ENCODE data around the gene SIRT3. TPM values are rescaled to one million over a fixed set of nuclear protein-coding genes. Genes with fewer than 3 reads are reported as not detected.

The SIRT3 gene
- total RNA-seq, 2 donors from 2014 or later, result 22.1 to 22.6 TPM

DNA sequence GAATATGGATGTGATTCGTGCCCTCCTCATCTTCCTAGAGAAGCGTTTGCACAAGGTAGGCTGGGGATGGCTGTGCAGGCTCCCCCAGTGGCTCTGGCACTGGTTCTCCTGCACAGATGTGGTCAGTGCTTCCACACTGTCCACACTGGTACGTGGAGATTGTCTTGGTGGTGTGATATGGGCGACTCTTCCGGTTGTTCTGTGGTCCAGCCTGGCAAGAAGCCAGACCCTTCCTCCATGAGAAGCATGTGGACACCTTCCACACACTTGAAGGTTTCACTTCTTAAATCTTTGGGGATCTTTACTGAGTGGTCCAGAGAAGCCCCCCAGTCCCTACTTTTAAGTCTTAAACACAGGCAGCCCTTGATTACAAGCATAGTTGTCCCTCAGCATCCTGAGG is 24.8 kb downstream of the SIRT3 start:
- H3K27me3 ChIP-seq, result no peaks in the 10 kb centered on the region
- no peak overlapping the region for H3K4me3 ChIP-seq
- no peak overlapping the region for H3K27ac ChIP-seq
- H3K36me3 ChIP-seq (replicated peaks in 1 of 2; ENCODE audit: insufficient read depth in 1 of 2, low read depth in 2 of 2), result peaks cover 11 to 36% of the 10 kb centered on the region in 2 donors
- H3K4me1 ChIP-seq, result peaks cover 24% of the 10 kb centered on the region
- DNase-seq (peak in 1 of 4 donors; percentile 3), ATAC-seq (no peak)
- intact Hi-C loops (cut with DNase I), result no loop called here
- TF ChIP-seq, protein P1, sequence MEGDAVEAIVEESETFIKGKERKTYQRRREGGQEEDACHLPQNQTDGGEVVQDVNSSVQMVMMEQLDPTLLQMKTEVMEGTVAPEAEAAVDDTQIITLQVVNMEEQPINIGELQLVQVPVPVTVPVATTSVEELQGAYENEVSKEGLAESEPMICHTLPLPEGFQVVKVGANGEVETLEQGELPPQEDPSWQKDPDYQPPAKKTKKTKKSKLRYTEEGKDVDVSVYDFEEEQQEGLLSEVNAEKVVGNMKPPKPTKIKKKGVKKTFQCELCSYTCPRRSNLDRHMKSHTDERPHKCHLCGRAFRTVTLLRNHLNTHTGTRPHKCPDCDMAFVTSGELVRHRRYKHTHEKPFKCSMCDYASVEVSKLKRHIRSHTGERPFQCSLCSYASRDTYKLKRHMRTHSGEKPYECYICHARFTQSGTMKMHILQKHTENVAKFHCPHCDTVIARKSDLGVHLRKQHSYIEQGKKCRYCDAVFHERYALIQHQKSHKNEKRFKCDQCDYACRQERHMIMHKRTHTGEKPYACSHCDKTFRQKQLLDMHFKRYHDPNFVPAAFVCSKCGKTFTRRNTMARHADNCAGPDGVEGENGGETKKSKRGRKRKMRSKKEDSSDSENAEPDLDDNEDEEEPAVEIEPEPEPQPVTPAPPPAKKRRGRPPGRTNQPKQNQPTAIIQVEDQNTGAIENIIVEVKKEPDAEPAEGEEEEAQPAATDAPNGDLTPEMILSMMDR (IDR thresholded peaks at IDR 0.05), result no peak
- TF ChIP-seq POLR2A (IDR thresholded peaks at IDR 0.05), result no peak
- H3K9me3 ChIP-seq, result no peaks in the 10 kb centered on the region
- WGBS, 2 donors, result 65% methylated on average over 5 of the region's 5 CpGs; no CpG with 5 or more reads in 1 of the 2 donors

DNA sequence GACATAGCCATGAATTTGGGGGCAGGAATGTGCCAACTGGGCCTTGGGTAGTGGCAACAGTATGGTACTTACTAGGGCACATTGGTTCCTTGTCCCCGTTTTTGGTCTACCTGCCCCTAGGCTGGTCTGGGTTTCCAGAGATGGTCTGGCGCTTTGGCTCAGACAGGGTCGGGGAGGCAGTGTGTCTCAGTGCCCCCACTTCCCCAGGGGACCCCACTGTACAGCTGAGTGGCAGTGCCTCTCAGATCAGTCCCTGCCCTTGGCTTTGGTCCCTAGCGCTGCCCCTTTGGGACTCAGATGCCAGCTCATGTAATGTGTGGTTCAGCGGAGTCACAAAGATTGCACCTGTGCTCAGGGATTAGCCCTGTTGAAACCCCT is 25.4 kb downstream of the SIRT3 start:
- intact Hi-C loops (cut with DNase I), result no loop called here
- H3K27me3 ChIP-seq, result no peaks in the 10 kb centered on the region
- no peak for TF ChIP-seq POLR2A (IDR thresholded peaks at IDR 0.05)
- TF ChIP-seq, protein P1 (IDR thresholded peaks at IDR 0.05), result no peak
- H3K27ac ChIP-seq, result no peak overlapping the region
- no peak overlapping the region for H3K4me3 ChIP-seq
- no peaks in the 10 kb centered on the region for H3K9me3 ChIP-seq
- DNase-seq, result no peak
- ATAC-seq, result no peak
- H3K4me1 ChIP-seq, result peaks cover 29% of the 10 kb centered on the region
- peaks cover 11 to 36% of the 10 kb centered on the region in 2 donors for H3K36me3 ChIP-seq (replicated peaks in 1 of 2; ENCODE audit: insufficient read depth in 1 of 2, low read depth in 2 of 2)
- WGBS, 2 donors, result 88 to 100% methylated on average over 2 to 5 of the region's 5 CpGs

DNA sequence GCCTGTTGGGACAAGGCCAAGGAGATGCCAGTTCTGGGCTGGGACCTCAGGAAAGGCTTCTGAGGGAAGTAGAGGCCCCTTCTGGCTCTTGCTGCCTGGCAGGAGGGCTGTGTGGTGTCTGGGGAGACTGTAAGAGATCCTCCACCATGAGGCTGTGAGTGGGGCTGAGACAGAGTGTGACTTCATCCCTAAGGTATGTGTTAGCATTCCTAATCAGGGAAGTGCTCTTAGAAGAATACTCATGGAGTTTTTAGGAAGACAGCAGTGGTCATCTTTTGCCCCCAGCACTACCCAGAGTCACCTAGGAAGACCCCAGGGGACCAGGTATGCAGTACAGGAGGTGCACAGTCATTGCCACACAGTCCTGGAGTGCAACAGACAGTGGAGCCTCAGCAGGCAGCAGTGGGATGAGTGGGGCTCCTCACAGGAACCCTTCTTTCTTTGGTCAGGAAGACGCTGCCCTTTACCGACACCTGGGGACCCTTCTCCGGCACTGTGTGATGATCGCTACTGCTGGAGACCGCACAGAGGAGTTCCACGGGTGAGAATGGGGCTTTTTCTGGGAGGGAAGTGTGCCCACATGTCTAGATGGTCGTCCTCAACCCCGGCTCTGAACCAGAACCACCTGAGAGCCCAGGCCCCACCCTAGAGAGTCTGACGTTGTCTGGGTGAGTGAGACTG is 25.9 kb downstream of the SIRT3 start:
- ATAC-seq, result no peak
- H3K4me1 ChIP-seq, result peaks cover 34% of the 10 kb centered on the region
- no peak for TF ChIP-seq POLR2A (IDR thresholded peaks at IDR 0.05)
- TF ChIP-seq, protein P1 (IDR thresholded peaks at IDR 0.05), result no peak
- peak overlapping the region in 1 of 4 donors; percentile 98 for H3K27ac ChIP-seq
- H3K4me3 ChIP-seq, result no peak overlapping the region
- peaks cover 11 to 36% of the 10 kb centered on the region in 2 donors for H3K36me3 ChIP-seq (replicated peaks in 1 of 2; ENCODE audit: insufficient read depth in 1 of 2, low read depth in 2 of 2)
- peak in 1 of 4 donors; percentile 10 for DNase-seq
- no peaks in the 10 kb centered on the region for H3K27me3 ChIP-seq
- no peaks in the 10 kb centered on the region for H3K9me3 ChIP-seq
- 83 to 87% methylated on average over 7 to 9 of the region's 9 CpGs for WGBS, 2 donors
- intact Hi-C loops (cut with DNase I), result no loop called here

DNA sequence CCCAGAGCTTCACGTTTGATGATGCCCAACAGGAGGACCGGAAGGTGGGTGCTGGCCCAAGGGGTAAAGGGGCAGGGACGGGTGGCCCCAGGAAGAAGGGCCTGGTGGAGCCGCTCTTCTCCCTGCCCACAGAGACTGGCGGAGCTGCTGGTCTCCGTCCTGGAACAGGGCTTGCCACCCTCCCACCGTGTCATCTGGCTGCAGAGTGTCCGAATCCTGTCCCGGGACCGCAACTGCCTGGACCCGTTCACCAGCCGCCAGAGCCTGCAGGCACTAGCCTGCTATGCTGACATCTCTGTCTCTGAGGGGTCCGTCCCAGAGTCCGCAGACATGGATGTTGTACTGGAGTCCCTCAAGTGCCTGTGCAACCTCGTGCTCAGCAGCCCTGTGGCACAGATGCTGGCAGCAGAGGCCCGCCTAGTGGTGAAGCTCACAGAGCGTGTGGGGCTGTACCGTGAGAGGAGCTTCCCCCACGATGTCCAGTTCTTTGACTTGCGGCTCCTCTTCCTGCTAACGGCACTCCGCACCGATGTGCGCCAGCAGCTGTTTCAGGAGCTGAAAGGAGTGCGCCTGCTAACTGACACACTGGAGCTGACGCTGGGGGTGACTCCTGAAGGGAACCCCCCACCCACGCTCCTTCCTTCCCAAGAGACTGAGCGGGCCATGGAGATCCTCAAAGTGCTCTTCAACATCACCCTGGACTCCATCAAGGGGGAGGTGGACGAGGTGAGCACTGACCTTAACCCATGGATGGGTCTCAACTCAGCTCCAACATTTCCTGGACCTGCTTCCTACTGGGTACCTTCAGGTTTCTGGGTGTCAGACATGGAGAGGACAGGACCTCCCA is 26.6 kb downstream of the SIRT3 start:
- H3K9me3 ChIP-seq, result no peaks in the 10 kb centered on the region
- no peaks in the 10 kb centered on the region for H3K27me3 ChIP-seq
- H3K4me1 ChIP-seq, result peaks cover 42% of the 10 kb centered on the region
- ATAC-seq (no peak), DNase-seq (peak in 1 of 4 donors; percentile 19)
- peaks cover 11 to 33% of the 10 kb centered on the region in 2 donors for H3K36me3 ChIP-seq (replicated peaks in 1 of 2; ENCODE audit: insufficient read depth in 1 of 2, low read depth in 2 of 2)
- intact Hi-C loops (cut with DNase I), result no loop called here
- peak overlapping the region in 3 of 4 donors; percentile 88 to 99 (median 98) for H3K27ac ChIP-seq
- no peak for TF ChIP-seq POLR2A (IDR thresholded peaks at IDR 0.05)
- TF ChIP-seq, protein P1 (IDR thresholded peaks at IDR 0.05), result no peak
- WGBS, 2 donors, result 48% methylated on average over 20 to 28 of the region's 29 CpGs
- peak overlapping the region; percentile 70 to 97 for H3K4me3 ChIP-seq

Measured in body of pancreas (tissue), 4 donors.